ENCODE data around the gene GRIK5.

GRIK5 gene

DNA sequence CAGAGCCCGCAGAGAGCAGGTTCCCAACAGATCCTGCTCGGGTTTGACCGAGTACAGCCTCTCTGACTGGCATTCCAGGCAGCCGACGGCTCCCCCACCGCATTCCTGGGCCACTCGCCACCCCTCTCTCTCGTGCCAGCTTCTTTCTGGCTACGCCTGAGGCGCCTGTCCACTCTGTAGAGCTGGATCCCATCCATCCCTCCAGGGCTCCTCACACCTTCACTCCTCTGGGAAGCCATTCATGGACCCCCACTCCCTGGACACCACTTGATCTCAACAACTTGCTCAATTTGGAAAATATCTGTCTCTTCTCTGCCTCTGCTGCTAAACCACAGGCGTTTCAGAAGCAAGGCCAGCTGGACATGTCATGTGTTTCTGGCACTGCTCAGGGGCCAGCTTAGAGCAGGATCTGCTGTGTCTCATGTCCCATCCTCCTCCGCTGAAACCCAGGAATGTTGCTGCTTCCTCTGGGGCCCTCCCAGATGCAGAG lies 45.3 kb downstream of the GRIK5 start:
- TF ChIP-seq, protein P1, sequence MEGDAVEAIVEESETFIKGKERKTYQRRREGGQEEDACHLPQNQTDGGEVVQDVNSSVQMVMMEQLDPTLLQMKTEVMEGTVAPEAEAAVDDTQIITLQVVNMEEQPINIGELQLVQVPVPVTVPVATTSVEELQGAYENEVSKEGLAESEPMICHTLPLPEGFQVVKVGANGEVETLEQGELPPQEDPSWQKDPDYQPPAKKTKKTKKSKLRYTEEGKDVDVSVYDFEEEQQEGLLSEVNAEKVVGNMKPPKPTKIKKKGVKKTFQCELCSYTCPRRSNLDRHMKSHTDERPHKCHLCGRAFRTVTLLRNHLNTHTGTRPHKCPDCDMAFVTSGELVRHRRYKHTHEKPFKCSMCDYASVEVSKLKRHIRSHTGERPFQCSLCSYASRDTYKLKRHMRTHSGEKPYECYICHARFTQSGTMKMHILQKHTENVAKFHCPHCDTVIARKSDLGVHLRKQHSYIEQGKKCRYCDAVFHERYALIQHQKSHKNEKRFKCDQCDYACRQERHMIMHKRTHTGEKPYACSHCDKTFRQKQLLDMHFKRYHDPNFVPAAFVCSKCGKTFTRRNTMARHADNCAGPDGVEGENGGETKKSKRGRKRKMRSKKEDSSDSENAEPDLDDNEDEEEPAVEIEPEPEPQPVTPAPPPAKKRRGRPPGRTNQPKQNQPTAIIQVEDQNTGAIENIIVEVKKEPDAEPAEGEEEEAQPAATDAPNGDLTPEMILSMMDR (IDR thresholded peaks at IDR 0.05; ENCODE audit: unreplicated experiment in 3 of 3), result no peak
- peak overlapping the region in 1 of 3 experiments; percentile 8 for H3K27ac Mint-ChIP-seq
- H3K36me3 Mint-ChIP-seq (ENCODE audit: low read depth), result peaks cover 5% of the 10 kb centered on the region
- peaks cover 16% of the 10 kb centered on the region for H3K27me3 Mint-ChIP-seq (ENCODE audit: low read depth)
- H3K4me1 Mint-ChIP-seq, result peaks cover 7% of the 10 kb centered on the region
- H3K9me3 Mint-ChIP-seq, result no peaks in the 10 kb centered on the region
- H3K4me3 Mint-ChIP-seq, result no peak overlapping the region

DNA sequence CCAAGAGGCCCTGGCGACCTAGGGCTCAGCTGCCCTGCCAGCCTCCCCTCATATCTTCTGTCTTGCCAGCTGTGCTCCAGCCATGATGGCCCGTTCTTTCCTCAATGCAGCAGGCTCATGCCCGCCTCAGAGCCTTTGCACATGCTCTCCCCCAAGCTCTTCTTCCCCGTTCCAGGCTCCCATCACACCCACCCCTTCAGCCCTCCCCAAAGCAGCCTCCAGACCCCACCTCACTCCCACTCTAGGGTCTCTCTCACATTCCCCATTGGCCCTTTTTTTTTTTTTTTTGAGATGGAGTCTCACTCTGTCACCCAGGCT lies 46.1 kb downstream of the GRIK5 start:
- TF ChIP-seq, protein P1 (IDR thresholded peaks at IDR 0.05; ENCODE audit: unreplicated experiment in 3 of 3), result no peak
- peaks cover 7% of the 10 kb centered on the region for H3K4me1 Mint-ChIP-seq
- no peak overlapping the region for H3K4me3 Mint-ChIP-seq
- H3K36me3 Mint-ChIP-seq (ENCODE audit: low read depth), result peaks cover 11% of the 10 kb centered on the region
- no peaks in the 10 kb centered on the region for H3K9me3 Mint-ChIP-seq
- H3K27ac Mint-ChIP-seq, result no peak overlapping the region
- peaks cover 16% of the 10 kb centered on the region for H3K27me3 Mint-ChIP-seq (ENCODE audit: low read depth)

DNA sequence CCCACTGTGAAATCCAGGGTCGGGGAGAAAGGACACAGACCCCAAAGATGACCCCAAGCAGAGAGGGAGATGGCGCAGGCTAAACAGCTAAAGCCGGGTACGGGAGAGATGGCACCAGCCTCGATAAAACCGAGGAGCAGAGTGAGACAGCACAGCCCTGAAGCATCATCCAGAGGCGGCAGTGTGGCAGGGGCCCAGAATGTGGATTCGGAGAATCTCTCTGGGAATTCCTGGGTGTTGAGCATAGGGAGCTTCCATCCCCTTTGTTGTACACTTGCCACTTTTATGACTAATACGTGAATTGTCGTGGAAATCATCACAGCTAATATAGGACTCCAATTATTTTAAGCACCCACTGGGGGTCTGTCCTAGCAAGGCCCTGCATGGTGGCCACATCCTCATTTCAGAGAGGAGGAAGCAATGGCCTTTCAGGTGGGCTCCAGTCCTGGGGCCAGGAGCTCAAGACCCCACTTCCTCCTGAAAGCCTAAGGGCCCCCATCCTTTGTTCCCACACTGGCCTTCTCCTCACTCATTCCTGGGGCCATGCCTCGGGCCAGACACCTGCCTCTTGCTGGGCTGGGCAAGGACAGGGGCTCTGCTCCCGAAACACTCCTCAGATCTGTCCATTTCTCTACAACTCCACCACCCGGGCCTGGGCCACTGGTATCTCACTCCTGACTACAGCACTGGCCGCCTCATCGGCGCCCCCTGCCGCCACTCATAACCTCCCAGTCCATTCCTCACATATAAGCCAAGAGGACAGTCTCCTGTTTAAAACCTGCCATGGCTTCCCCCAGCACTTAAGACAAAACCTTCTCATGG lies 46.7 kb downstream of the GRIK5 start:
- Mint-ChIP-seq H3K36me3 (ENCODE audit: low read depth) (peaks cover 11% of the 10 kb centered on the region), H3K4me3 (no peak overlapping the region), H3K9me3 (no peaks in the 10 kb centered on the region), H3K27me3 (ENCODE audit: low read depth) (peaks cover 14% of the 10 kb centered on the region), H3K4me1 (peaks cover 7% of the 10 kb centered on the region), H3K27ac (no peak overlapping the region)
- TF ChIP-seq, protein P1 (IDR thresholded peaks at IDR 0.05; ENCODE audit: unreplicated experiment in 3 of 3), result no peak

GRCh38 chr19:42022616-42023015 lies 47.4 kb downstream of the GRIK5 start:
- Mint-ChIP-seq H3K4me3 (no peak overlapping the region), H3K27ac (no peak overlapping the region), H3K9me3 (no peaks in the 10 kb centered on the region), H3K27me3 (ENCODE audit: low read depth) (peaks cover 10% of the 10 kb centered on the region), H3K4me1 (peaks cover 7% of the 10 kb centered on the region), H3K36me3 (ENCODE audit: low read depth) (peaks cover 11% of the 10 kb centered on the region)
- TF ChIP-seq, protein P1 (IDR thresholded peaks at IDR 0.05; ENCODE audit: unreplicated experiment in 3 of 3), result no peak

DNA sequence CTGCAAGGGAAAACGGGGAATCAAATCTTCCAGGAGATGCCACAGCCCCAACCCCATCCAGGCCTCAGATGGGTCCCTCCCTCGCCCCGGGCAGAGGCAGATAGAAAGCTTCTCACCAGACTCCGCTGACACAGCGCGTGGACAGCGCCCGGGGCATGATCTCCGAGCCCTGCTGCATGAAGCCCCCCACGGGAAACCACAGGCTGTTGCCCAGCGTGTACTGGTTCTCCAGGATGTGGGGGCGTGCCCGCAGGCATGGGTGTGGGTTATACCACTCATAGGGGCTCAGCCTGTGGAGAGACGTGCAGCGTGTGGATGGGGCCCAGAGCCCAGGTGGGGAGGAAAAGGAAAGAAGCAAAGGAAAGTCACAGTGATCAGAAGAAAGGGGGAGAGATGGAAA lies 48.8 kb downstream of the GRIK5 start:
- peaks cover 10% of the 10 kb centered on the region for H3K36me3 Mint-ChIP-seq (ENCODE audit: low read depth)
- no peaks in the 10 kb centered on the region for H3K9me3 Mint-ChIP-seq
- TF ChIP-seq, protein P1 (IDR thresholded peaks at IDR 0.05; ENCODE audit: unreplicated experiment in 3 of 3), result no peak
- no peak overlapping the region for H3K4me3 Mint-ChIP-seq
- no peak overlapping the region for H3K27ac Mint-ChIP-seq
- H3K27me3 Mint-ChIP-seq (ENCODE audit: low read depth), result peaks cover 10% of the 10 kb centered on the region
- peaks cover 7% of the 10 kb centered on the region for H3K4me1 Mint-ChIP-seq

All from nephron (organoid).